Measurements from ENCODE around the gene KMT2C.

Gene KMT2C

DNA sequence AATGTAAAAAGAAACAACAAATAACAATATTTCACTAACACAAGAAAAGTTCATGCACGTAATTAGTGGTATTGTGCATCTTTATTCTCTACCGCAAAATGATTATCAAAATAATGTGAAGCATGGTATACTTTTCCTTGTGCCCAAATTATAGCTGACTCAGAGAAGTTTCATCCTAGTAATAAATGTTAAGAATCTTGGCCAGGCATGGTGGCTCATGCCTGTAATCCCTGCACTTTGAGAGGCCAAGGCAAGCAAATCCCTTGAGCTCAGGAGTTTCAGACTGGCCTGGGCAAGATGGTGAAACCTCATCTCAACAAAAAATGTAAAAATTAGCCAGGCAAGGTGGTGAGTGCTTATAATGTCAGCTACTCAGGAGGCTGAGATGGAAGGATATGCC is 105.0 kb downstream of the KMT2C start:
- TF ChIP-seq ZFX (IDR thresholded peaks at IDR 0.05; ENCODE audit: borderline replicate concordance) = no peak
- TF ChIP-seq, protein P1, sequence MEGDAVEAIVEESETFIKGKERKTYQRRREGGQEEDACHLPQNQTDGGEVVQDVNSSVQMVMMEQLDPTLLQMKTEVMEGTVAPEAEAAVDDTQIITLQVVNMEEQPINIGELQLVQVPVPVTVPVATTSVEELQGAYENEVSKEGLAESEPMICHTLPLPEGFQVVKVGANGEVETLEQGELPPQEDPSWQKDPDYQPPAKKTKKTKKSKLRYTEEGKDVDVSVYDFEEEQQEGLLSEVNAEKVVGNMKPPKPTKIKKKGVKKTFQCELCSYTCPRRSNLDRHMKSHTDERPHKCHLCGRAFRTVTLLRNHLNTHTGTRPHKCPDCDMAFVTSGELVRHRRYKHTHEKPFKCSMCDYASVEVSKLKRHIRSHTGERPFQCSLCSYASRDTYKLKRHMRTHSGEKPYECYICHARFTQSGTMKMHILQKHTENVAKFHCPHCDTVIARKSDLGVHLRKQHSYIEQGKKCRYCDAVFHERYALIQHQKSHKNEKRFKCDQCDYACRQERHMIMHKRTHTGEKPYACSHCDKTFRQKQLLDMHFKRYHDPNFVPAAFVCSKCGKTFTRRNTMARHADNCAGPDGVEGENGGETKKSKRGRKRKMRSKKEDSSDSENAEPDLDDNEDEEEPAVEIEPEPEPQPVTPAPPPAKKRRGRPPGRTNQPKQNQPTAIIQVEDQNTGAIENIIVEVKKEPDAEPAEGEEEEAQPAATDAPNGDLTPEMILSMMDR (IDR thresholded peaks at IDR 0.05) = no peak
- peak overlapping the region; percentile 10; the same call in 1 of the 2 replicates for H3K27ac ChIP-seq

DNA sequence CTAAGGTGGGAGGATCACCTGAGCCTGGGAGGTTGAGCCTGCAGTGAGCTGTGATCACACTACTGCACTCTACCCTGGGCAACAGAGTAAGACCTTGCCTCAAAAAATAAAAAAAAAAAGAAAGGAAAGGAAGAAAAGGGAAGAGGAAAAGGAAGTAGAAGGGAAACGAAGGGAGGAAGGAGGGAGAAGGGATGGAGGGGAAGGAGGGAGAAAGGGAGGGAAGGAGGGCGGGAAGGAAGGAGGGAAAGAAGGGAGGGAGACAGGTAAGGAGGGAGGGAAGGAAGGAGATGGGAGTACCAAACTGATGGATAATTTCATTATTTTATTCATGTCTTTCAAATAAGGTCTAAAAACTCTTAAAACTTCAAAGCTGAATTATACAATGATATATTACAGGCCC is 106.3 kb downstream of the KMT2C start:
- TF ChIP-seq, protein P1 (IDR thresholded peaks at IDR 0.05) = no peak
- TF ChIP-seq ZFX (IDR thresholded peaks at IDR 0.05; ENCODE audit: borderline replicate concordance) = no peak
- H3K27ac ChIP-seq = no peak overlapping the region

DNA sequence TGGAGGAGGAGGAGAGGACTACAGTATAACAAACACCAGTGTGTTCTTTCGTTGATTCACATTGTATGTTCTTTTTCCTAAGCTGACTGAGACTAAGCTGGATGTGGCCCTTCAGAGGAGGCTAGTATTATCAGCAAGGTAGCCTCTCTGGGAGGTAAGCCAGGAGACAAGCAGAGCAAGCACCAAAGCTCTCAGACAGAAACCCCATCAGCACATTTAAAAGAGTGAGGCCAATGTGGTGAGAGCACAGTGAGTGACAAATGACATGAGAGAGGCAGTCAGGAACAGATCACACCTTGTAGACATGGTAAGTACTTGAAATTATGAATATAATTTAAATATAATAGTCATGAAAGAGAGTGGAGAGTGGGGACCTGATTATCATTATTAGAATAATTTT is 107.6 kb downstream of the KMT2C start:
- TF ChIP-seq, protein P1 (IDR thresholded peaks at IDR 0.05) = no peak
- TF ChIP-seq ZFX (IDR thresholded peaks at IDR 0.05; ENCODE audit: borderline replicate concordance) = no peak
- no peak overlapping the region for H3K27ac ChIP-seq

DNA sequence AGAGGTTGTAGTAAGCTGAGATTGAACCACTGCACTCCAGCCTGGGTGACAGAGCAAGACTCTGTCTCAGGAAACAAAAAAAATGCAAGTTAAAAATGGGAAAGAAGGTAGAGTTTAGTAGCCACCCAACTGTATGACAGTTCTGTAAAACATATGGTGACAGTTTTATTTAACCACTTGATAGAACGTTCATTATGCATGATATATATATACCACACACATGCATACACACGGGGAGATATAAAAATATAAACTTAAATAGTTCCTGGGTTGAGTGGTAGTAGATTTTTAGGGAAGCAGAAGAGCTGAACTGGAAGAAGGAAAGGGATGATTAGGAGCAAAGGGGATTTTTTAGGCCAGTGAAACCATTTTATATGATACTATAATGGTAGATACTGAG is 120.0 kb downstream of the KMT2C start:
- no peak overlapping the region for H3K27ac ChIP-seq
- no peak for TF ChIP-seq ZFX (IDR thresholded peaks at IDR 0.05; ENCODE audit: borderline replicate concordance)
- TF ChIP-seq, protein P1 (IDR thresholded peaks at IDR 0.05) = no peak

GRCh38 chr7:152313831-152314604 is 121.8 kb downstream of the KMT2C start:
- no peak for TF ChIP-seq ZFX (IDR thresholded peaks at IDR 0.05; ENCODE audit: borderline replicate concordance)
- TF ChIP-seq, protein P1 (IDR thresholded peaks at IDR 0.05) = no peak
- H3K27ac ChIP-seq = peak overlapping the region; percentile 53

DNA sequence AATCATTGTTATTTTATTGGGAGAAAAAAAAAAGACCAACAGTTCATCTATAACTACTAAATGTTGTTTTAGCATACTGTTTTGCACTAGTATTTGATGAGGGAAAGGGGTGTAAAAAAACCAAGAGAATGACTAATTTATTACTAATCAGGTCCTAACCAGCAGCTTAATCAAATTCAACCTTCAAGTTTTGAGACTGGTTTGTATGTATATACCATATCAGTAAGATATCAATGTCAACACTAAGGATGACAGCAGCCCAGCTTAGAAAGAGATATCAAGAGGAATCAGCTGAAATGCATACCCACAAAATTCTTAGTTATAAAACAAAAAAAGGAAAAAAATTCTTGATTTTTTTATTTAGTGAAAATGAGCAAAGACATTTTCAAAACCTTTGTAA is 122.6 kb downstream of the KMT2C start:
- no peak for TF ChIP-seq ZFX (IDR thresholded peaks at IDR 0.05; ENCODE audit: borderline replicate concordance)
- TF ChIP-seq, protein P1 (IDR thresholded peaks at IDR 0.05) = no peak
- H3K27ac ChIP-seq = peak overlapping the region; percentile 53; the same call in 1 of the 2 replicates

DNA sequence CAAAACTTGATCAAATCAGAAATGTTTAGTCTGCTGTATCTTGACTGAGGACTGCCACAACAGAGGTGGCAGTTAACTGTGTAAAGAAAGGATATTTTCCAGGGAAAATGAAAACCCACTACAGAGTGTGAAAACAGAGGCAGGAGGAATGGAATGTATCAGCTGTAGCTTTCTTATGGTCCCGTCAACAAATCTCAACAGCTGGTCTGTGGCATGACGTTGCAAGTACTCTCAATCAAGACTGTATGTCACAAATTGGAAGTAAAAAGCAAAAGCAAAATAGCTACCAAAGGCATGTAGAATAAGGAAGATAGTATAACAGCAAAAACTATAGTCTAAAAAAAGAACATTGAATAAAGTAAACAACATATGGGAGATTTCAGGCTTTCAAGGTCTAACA is 123.5 kb downstream of the KMT2C start:
- H3K27ac ChIP-seq = no peak overlapping the region
- no peak for TF ChIP-seq ZFX (IDR thresholded peaks at IDR 0.05; ENCODE audit: borderline replicate concordance)
